Endodermal cell (in vitro differentiated cells): ENCODE results near the gene ANKRD65. TPM values are rescaled to one million over a fixed set of nuclear protein-coding genes. Genes with fewer than 3 reads are reported as not detected.

Source experiments
- DNase-seq: peaks from one replicate; pipeline ENCODE4 v3.0.0-alpha.2; 2017
- H3K27ac ChIP-seq: 2 replicates; pipeline ENCODE4 v1.5.1; 2013; ENCODE audit warnings: mild to moderate bottlenecking, low read depth, low read length, moderate library complexity
- H3K27me3 ChIP-seq: 2 replicates; pipeline ENCODE4 v1.6.1; 2013; ENCODE audit warnings: mild to moderate bottlenecking, low read length, moderate library complexity; ENCODE audit not compliant: insufficient read depth, control insufficient read depth, poor library complexity, severe bottlenecking
- H3K36me3 ChIP-seq: 2 replicates; pipeline ENCODE4 v1.7.0; 2013; ENCODE audit warnings: mild to moderate bottlenecking, low read length, moderate library complexity; ENCODE audit not compliant: control insufficient read depth, insufficient read depth
- H3K4me1 ChIP-seq: one replicate; pipeline ENCODE4 v1.7.0; 2013; ENCODE audit warnings: low read length; ENCODE audit not compliant: control insufficient read depth, insufficient read depth
- H3K4me3 ChIP-seq: 2 replicates; pipeline ENCODE4 v1.5.1; 2013; ENCODE audit warnings: mild to moderate bottlenecking, low read length, moderate library complexity
- H3K9ac ChIP-seq: 2 replicates; pipeline ENCODE4 v1.6.1; 2013; ENCODE audit warnings: mild to moderate bottlenecking, low read length, moderate library complexity; ENCODE audit not compliant: poor library complexity, severe bottlenecking; ENCODE audit errors: extremely low read depth
- H3K9me3 ChIP-seq: 2 replicates; pipeline ENCODE4 v1.6.1; 2013; ENCODE audit warnings: mild to moderate bottlenecking, low read length, moderate library complexity; ENCODE audit not compliant: control insufficient read depth
- H3K27ac Mint-ChIP-seq: 2 replicates; pipeline ENCODE4 v1.8.0; 2020; ENCODE audit warnings: mixed read lengths
- H3K27me3 Mint-ChIP-seq: 2 replicates; pipeline ENCODE4 v1.8.0; 2021; ENCODE audit warnings: mild to moderate bottlenecking, mixed read lengths; ENCODE audit not compliant: insufficient read depth
- H3K36me3 Mint-ChIP-seq: 2 replicates; pipeline ENCODE4 v1.8.0; 2020; ENCODE audit warnings: low read depth, mixed read lengths
- H3K4me1 Mint-ChIP-seq: 2 replicates; pipeline ENCODE4 v1.8.0; 2020; ENCODE audit warnings: mixed read lengths
- H3K4me3 Mint-ChIP-seq: 2 replicates; pipeline ENCODE4 v1.8.0; 2020; ENCODE audit warnings: mild to moderate bottlenecking, moderate library complexity, mixed read lengths
- H3K9me3 Mint-ChIP-seq: 2 replicates; pipeline ENCODE4 v1.8.0; 2020; ENCODE audit warnings: mild to moderate bottlenecking, mixed read lengths
- WGBS, 2 experiments: methylation state at CpG; one replicate each; pipeline versions ENCODE4 v1.1.5 to v1.1.7; 2013; ENCODE audit warnings: missing lambda C conversion rate in 2 of 2, mixed read lengths in 1 of 2; ENCODE audit not compliant: insufficient coverage in 1 of 2, insufficient read length in 1 of 2; 5-methylcytosine and 5-hydroxymethylcytosine counted together
- total RNA-seq, 2 donors: library from RNA; stranded (reverse); fragmentation: NEBNext Ultra II Directional in 1 of 2; extraction: Animal tissue kit (Norgen Biotek cat#: 25700) in 1 of 2; gene quantifications; 2 replicates in 1 of 2; 3 replicates in 1 of 2; pipeline ENCODE4 v1.2.1, GENCODE V29; 2021
- TF ChIP-seq, protein P1 (sequence below): fragments of 200-600 bp; sonication (generic); conservative IDR thresholded peaks from 2 replicates; pipeline ENCODE4 v1.5.0; 2021; ENCODE audit warnings: antibody characterized with exemption, mild to moderate bottlenecking

ANKRD65 gene
- total RNA-seq, 2 donors from 2014 or later = 1.6 TPM

DNA sequence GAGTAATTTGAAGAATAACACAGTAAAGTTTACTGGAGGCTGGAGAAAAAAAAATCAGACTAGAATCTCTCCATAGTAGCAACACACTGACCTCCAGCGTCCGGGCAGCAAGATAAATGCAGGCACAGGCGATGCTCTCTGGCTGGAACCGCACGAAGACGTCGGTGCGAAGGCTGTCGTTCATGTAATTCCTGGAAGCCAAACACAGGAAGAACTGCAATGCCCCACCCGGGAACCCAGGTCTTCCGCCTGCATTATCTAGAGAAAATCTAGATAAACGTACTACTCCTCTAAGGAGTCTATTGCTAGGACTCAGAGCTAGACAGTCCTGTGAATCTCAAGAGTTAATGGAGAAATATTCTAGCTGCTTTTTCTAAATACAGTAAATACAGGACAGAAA lies 30.4 kb downstream of the ANKRD65 start:
- no peaks in the 10 kb centered on the region for H3K9me3 Mint-ChIP-seq
- Histone ChIP-seq H3K9ac (no peak overlapping the region), H3K27me3 (no peaks in the 10 kb centered on the region), H3K4me1 (no peaks in the 10 kb centered on the region), H3K27ac (no peak overlapping the region), H3K4me3 (no peak overlapping the region), H3K9me3 (no peaks in the 10 kb centered on the region), H3K36me3 (peaks cover 92% of the 10 kb centered on the region)
- H3K27me3 Mint-ChIP-seq = no peaks in the 10 kb centered on the region
- peaks cover 97% of the 10 kb centered on the region for H3K36me3 Mint-ChIP-seq
- H3K27ac Mint-ChIP-seq = no peak overlapping the region
- TF ChIP-seq, protein P1, sequence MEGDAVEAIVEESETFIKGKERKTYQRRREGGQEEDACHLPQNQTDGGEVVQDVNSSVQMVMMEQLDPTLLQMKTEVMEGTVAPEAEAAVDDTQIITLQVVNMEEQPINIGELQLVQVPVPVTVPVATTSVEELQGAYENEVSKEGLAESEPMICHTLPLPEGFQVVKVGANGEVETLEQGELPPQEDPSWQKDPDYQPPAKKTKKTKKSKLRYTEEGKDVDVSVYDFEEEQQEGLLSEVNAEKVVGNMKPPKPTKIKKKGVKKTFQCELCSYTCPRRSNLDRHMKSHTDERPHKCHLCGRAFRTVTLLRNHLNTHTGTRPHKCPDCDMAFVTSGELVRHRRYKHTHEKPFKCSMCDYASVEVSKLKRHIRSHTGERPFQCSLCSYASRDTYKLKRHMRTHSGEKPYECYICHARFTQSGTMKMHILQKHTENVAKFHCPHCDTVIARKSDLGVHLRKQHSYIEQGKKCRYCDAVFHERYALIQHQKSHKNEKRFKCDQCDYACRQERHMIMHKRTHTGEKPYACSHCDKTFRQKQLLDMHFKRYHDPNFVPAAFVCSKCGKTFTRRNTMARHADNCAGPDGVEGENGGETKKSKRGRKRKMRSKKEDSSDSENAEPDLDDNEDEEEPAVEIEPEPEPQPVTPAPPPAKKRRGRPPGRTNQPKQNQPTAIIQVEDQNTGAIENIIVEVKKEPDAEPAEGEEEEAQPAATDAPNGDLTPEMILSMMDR = no peak
- 97% methylated on average over 12 of the region's 12 CpGs for WGBS, 2 experiments
- no peaks in the 10 kb centered on the region for H3K4me1 Mint-ChIP-seq
- no peak overlapping the region for H3K4me3 Mint-ChIP-seq
- no peak for DNase-seq

- H3K27me3 ChIP-seq = no peaks in the 10 kb centered on the region
- H3K27ac ChIP-seq = no peak overlapping the region
- TF ChIP-seq, protein P1 = no peak
- H3K36me3 ChIP-seq = peaks cover 80% of the 10 kb centered on the region
- H3K4me1 ChIP-seq = no peaks in the 10 kb centered on the region
- 98 to 100% methylated on average over 9 to 16 of the region's 16 CpGs for WGBS, 2 experiments
- Mint-ChIP-seq H3K9me3 (no peaks in the 10 kb centered on the region), H3K27me3 (no peaks in the 10 kb centered on the region), H3K4me3 (no peak overlapping the region), H3K4me1 (no peaks in the 10 kb centered on the region), H3K36me3 (peaks cover 90% of the 10 kb centered on the region), H3K27ac (no peak overlapping the region)
- no peaks in the 10 kb centered on the region for H3K9me3 ChIP-seq
- no peak for DNase-seq
- no peak overlapping the region for H3K4me3 ChIP-seq
- no peak overlapping the region for H3K9ac ChIP-seq
Observed at GRCh38 chr1:1388078-1388472, 33.0 kb downstream of the ANKRD65 start.

GRCh38 chr1:1387098-1388077 lies 33.7 kb downstream of the ANKRD65 start:
- Mint-ChIP-seq H3K27ac (no peak overlapping the region), H3K27me3 (no peaks in the 10 kb centered on the region), H3K9me3 (no peaks in the 10 kb centered on the region), H3K4me3 (no peak overlapping the region), H3K4me1 (no peaks in the 10 kb centered on the region), H3K36me3 (peaks cover 83% of the 10 kb centered on the region)
- Histone ChIP-seq H3K27me3 (no peaks in the 10 kb centered on the region), H3K36me3 (peaks cover 73% of the 10 kb centered on the region), H3K27ac (no peak overlapping the region), H3K9ac (no peak overlapping the region), H3K9me3 (no peaks in the 10 kb centered on the region), H3K4me1 (no peaks in the 10 kb centered on the region), H3K4me3 (no peak overlapping the region)
- TF ChIP-seq, protein P1 = no peak
- WGBS, 2 experiments = 96 to 98% methylated on average over 29 to 50 of the region's 50 CpGs
- no peak for DNase-seq
